Limb (tissue), 2 donors: ENCODE data around the gene PLEKHH2.

Experiments
- DNase-seq, 2 donors: peaks; one replicate each; pipeline ENCODE4 v3.0.0-alpha.2; 2016; ENCODE audit errors: extremely low spot score in 2 of 2

The PLEKHH2 gene

DNA sequence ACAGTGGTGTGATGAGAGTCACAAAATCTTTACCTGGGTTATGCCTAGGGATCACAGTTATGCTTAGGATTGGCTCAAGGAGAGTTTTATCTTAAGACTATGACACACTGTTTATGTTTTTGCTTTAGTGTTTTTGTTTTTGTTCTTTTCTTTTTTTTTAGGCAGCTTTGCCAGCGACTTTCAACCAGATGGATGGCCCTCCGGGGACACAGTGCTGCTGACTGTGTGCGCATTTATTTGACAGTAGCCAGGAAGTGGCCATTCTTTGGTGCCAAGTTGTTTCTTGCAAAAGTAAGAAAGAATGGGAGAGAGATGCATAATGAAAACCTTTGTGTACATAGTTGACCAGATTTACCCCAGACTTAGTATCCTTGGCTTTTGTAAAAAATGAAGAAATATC is 121.7 kb downstream of the PLEKHH2 start:
- DNase-seq, result no peak

DNA sequence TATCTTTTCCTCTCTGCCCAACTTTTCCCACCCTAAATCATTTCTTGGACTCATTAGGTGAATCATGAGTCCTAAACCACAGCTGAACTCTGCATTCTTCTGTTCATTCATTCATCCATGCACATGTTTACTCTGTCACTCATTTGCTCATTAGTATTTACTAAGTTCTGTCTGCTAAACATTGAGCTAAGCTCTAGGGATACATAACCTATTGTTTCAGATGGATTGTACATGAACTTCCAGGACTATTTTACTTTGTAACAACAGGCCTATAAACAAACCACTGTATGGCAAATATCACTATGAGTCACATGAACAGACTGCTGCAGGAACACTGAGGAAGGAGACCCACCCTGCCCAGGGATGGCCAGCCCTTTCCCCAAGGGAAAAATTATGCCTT is 122.1 kb downstream of the PLEKHH2 start:
- DNase-seq, result no peak

DNA sequence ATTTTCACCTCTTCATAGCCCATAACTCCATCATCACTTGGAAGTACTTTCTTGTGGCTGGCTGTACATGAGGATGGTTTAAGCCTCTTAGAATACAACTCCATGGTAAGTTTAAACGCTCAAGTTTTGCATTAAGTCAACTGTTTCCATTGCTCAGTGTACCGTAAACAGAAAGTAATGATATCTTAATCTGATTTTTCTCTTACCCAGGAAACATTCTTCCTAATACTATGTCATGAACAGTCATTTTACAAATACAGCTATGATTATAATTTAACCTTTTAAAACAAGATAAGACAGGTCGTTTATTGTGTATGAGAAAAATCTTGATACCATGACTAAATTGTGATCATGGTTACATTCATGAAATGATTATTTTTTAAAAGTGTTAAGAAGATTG is 125.2 kb downstream of the PLEKHH2 start:
- DNase-seq, result no peak

DNA sequence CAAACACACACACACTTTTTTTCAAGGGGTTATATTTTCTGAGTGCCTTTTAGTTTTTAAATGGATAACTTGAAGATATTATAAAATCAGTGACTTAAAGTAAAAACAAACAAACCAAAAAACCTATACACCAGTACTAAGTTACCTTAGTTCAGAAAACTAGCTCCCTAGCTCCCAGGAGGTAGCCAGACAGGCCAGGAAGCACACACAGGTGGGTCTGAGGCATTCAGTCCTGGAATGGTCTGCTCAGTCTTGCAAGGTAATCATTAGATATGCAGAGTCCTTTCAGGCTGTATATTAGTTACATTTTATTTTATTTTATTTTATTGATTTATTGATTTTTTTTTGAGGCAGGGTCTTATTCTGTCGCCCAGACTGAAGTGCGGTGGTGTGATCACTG is 126.0 kb downstream of the PLEKHH2 start:
- no peak for DNase-seq

DNA sequence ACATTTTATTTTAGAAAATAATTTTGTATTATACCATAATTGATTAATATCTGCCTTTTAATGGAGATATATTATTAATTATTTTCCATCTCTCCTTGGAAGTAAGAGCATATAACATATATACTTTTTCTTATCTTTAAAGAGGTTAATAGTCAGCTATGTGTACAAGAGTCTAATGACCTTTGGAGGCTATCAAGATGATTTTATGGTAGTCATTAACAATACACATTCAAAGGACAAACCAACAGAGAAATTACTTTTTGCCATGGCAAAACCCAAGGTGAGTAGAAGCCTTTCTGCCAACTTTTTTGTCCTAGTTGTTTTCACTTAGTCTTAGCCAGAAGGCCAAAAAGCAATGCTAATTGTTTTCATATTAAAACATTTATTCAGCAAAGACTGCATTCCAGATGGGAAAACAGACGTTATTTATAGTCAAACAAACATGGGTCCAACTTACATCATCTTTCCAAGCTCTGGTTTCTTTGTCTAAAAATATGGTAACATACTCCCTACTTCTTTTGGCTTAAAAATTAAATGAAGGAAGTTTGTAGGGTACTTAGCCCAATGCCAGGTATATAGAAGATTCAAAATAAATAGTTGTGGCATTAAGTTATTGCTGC is 127.1 kb downstream of the PLEKHH2 start:
- DNase-seq, result peak in 1 of 2 donors; percentile 8

DNA sequence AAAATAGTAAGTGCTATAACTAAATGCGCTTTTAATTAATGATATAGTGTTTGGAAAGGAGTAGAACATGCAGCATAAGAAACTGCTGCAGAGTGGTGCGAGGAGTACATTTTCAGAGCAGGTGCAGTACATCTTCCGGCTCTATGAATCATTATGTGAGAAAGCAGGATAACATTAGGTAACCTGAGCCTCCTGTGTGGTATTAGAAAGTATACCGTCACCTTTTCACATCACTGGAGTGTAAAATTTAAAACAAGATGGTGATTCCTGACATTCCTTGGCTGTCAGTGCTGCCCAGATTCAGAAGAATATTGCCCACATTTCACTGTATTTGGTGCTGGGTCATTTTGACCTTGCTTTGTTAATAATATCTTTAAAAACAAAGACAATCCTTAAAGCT is 128.9 kb downstream of the PLEKHH2 start:
- DNase-seq, result no peak

DNA sequence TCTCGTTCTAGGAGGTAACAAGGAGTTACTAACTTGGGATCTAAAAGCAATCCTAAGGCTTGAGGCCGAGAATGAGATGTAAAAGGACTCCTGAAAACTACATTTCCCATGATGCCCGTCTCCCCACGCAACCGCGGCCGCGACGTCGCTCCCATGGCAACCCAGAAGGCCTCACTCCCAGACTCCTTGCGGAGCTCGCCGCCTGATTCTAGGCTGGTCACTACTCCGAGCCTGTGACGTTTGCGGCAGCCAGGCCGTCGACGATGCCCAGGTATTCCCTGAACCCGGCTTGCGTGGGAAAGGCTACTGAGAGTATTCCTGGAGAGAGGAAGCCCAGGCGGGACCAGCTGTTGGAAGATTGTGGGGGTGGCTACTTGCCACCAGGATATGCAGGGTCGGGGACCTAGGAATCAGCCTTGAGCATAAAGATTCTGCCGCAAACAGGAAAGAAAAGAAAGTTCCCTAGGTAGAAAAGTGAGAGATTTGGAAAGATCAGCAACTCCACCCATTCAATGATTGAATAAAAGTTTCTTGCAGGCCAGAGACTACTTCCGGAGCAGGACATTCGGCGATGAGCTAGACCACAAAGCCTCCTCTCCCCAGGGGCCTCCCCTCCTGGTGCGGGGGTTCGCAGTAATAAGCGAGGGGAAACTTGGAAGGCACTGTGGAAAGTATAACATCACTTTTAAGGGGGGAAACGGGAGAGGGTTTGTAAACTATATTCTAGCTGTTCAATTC is 137.0 kb downstream of the PLEKHH2 start, which contains the start of gene DYNC2LI1:
TSS of gene DYNC2LI1 (plus strand) at position 164 of the 738 bp plus-strand sequence. CDS start at position 264, 100 bp downstream.
- DNase-seq, result peak; percentile 91 to 97

DNA sequence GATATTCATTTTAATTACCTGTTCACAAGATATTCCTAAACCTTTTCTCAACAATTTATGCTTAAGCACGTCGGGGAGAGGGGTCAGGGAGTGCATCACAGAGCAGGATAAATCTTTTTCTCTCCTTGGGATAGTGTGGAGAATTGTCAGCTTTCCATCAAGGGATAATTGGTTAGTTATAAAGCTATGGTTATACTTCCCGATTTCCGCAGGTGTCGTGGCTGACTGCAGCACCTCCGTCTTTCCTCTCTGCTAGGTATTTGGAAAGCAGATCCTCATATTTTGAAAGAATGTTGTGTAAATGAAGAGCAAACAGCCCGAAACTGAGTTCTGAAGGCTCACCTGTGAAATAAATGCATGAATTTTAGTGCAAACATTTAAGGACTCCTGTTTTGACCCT is 137.6 kb downstream of the PLEKHH2 start:
- DNase-seq, result no peak

DNA sequence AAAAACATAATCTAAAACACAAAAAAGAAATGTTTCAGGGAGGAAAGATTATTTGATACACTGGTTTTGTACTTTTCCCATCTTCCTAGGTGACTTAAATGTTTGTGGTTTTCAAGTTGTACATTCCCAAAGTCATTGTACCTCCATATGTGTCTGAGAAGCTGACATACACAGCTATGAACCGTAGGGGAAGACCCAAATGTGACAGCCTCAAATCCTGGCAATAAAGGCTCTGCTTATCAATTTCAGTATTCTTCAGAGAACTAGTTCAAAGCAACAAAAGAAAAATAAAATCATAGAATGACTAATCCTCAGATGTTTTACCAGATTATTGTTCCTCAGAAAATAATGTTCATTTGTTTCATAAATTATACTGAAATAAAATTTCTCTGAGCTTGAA is 139.3 kb downstream of the PLEKHH2 start:
- DNase-seq, result no peak

DNA sequence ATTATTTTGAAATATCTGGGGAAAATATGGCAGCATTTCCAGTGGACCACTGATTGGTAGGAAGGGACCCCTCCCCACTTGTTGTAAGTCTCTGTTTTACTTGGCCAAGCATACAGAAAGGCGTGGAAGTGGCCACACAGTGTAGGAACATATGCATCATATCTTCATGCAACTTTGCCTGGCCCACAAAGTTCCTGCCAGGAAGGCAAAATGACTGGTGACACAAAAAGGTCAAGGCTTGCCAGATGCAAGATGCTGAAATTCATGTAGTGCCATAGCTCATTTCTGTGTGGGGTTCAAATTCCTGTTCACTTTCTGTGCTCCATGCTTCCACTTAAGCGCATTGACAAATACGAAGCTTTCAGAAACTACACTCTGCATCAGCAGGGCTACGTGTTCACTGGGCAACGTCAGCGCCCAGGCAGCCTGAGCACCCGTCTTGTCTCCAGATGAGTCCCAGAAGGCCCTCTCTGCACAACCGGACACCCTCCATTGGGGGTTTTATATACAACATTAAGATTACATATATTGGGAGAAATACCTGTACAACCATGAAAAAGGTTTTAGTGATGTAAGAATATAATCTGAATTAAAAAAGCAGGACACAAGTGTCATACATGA is 140.4 kb downstream of the PLEKHH2 start:
- no peak for DNase-seq

DNA sequence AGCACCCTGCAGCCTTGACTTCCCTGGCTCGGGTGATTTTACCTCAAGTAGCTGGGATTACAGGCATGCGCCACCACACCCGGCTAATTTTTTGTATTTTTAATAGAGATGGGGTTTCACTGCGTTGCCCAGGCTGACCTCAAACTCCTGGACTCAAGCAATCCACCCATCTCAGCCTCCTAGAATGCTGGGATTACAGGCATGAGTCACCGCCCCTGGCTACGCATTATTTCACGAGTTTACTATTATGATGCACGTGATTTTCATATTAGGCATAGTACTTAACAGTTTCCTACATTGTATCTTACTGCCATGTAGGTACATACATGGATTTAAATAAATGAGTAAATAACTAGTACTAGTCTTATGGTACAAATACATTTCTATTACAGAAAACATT is 141.2 kb downstream of the PLEKHH2 start:
- DNase-seq, result no peak

DNA sequence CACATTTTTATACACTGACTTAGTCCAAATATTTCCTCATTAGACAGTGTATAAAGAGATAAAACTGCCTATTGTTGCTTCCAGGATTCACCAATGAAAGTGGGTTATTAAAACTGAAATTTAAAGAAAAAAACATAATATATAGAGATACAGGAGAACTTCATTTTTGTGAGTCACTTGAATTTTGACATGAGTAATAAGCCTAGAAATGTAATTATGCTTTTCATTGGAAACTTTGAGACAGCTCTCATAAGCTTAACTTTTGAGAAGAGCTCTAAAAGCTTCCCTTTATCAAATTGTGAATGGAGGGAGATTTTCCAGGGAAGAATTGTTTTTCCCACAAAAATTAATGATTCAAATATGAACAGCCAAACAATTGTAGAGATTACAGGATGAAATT is 150.8 kb downstream of the PLEKHH2 start:
- DNase-seq, result no peak

DNA sequence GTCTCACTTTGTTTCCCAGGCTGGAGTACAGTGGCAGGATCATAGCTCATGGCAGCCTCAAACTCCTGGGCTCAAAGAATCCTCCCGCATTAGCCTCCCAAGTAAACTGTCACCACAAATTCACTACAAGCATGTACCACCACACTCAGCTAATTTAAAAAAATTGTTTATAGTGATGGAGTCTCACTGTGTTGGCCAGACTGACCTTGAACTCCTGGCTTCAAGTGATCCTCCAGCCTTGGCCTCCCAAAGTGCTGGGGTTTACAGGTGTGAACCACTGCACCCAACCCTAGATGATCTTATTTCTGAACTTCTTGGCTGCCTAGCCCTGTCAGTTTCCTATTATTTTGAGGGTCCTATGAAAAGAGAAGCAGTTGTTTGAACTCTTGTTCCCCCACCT is 151.6 kb downstream of the PLEKHH2 start:
- DNase-seq, result no peak

DNA sequence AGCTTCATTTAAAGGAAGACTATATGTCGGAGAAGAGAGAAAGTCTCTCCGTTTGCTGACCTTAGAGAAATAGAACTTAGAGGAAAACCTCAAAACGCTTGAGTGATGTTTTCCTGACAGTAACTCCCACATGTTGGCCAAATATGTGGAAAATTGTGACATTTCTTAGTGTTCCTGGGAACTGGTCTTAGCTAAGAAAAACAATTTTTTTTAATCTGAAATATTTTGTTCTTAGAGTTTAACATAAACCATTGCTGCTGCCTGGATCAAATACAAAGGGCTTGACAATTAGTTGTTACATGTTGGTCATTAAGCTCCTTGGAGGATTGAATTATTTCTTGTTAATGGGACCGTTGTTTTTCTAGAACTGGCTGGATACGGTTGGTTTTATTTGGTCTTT is 153.1 kb downstream of the PLEKHH2 start:
- no peak for DNase-seq

DNA sequence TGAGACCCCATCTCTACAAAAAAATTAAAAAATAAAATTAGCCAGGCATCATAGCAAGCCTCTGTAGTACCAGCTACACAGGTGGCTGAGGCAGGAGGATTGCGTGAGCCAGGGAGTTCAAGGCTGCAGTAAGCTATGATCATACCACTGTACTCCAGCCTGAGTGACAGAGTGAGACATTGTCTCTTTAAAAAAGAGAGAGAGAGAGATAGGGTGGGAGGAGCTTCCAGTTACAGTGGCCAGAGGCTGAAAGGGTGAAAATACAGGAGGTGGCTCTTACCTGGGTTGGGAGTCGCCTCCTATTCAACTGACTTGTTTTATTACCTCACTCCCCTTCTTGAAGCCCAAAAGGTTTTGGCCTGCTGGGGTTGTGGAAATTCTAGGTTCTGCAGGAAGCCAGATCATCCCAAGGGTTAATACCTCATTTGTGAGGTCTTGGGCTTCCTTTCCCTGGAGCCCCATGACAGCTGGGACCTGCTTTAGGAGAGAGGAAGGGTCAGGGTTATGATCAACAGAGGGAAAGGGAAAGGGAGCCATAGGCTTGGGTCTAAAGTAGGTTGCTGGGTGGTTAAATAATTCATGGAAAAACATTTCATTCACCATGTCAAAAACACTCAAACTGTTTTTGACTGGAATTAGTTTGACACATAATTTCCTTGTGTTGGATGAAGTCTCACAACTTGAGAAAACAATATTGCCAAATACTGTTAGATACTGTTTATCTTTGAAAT is 154.1 kb downstream of the PLEKHH2 start:
- no peak for DNase-seq

DNA sequence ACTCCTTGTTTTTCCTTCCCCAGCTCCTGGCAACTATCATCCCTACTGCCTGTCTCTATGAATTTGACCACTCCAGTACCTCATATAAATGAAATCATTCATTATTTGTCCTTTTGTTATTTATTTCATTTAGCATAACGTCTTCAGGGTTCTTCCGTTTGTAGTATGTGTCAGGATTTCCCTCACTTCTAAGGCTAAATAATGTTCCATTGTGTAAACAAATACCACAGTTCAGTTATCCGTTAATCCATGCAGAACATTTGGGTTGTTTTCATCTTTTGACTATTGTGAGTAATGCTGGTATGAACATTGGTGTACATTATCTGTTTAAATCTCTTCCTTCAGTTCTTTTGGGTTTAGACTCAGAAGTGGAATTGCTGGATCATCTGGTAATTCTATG is 155.6 kb downstream of the PLEKHH2 start:
- no peak for DNase-seq

DNA sequence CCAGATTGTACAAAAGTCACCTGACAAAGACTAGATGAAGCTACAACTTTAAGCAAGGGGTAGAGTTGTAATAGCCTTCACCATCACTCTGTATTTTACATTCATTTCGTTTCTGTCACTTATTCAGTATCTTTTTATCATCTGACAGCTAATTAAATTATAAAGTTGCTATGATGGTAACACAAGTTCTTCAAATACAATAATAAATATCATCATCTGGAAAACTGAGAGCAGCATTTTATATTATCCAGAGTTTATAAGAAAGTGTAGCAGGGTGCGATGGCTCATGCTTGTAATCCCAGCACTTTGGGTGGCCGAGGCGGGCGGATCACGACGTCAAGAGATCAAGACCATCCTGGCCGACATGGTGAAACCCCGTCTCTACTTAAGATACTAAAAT is 157.9 kb downstream of the PLEKHH2 start:
- DNase-seq, result no peak

DNA sequence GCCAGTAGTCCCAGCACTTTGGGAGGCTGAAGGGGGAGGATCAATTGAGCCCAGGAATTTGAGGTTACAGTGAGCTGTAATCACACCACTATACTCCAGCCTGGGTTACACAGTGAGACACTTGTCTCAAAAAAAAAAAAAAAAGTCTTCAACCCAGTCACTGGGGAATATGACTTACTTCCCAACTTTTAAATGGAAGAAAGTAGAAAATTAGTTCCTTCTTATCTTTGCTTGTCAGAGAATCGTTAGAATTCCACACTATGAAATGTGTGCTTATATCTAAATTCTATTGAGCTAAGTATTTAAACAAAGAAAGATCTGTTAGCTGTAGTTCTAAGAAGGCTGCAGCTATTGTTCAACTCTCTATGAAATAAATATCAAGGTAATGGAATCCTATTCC is 159.1 kb downstream of the PLEKHH2 start:
- no peak for DNase-seq

DNA sequence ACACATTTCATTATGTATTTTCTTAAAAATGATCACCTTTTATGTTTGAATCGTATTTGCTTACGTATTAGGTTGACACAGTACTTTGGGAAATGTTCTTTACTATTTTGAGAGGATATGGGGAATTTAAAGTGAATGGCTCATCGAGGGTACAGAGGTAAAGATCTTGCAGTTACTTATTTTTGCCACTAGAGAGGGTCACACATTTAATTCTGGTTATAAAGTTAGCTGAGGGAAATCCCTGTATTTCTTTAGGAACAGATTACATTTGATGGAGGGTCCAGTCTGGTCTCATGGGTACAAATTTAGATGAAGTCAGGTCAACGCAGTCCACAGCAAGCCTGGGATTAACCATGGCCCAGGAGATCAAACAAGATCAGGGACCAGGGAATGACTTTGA is 161.2 kb downstream of the PLEKHH2 start:
- no peak for DNase-seq

DNA sequence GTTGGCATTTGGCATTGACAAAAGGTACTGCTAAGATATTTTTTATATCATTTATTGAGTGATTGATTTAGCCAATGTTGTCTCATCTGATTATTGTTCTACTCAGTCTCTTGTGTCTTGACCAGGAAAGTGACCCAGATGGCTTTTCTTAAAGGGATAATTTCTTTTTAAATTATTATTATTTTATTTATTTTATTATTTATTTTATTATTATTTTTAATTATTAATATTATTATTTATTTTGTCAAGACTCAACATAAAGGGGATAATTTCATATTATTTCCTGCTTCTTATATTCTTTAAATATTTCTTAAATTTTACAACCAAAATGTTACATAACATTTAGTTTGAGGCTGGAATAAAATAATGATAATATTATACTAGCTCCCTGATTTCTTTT is 163.8 kb downstream of the PLEKHH2 start:
- no peak for DNase-seq

DNA sequence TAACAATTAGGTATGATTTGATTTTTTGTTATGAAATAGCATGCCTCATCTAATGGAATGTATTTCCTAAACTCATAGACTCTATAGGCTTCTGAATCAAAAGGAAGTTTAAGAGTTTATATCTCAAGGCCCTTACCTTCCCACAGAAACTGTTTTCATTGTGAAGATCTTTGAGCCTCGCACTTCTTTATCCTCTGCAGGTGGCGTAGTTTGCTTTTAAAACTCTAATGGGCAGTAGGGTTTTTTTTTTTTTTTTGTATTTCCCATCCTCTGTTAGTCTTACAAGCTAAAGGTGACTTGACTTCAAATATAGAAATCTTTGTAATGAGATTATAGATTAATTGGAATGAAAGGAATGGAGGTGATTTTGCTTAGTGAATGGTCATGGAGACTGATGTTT is 165.1 kb downstream of the PLEKHH2 start:
- DNase-seq, result no peak

DNA sequence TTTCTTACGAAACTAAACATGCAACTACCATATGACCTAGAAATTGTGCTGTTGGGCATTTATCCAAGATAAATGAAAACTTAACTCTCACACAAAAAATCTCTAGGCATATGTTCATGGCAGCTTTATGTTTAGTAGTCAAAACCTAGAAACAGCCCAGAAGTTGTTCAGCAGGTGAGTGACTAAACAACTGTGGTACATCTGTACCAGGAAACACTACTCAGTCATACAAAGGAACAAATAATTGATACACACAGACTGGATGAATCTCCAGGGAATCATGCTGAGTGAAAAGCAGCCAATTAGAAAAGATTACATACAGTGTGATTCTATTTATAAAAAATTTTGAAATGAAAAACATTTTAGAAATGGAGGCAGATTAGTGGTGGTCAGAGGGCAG is 166.1 kb downstream of the PLEKHH2 start:
- no peak for DNase-seq
